ENCODE data around the gene TPCN1.

TPCN1 gene

DNA sequence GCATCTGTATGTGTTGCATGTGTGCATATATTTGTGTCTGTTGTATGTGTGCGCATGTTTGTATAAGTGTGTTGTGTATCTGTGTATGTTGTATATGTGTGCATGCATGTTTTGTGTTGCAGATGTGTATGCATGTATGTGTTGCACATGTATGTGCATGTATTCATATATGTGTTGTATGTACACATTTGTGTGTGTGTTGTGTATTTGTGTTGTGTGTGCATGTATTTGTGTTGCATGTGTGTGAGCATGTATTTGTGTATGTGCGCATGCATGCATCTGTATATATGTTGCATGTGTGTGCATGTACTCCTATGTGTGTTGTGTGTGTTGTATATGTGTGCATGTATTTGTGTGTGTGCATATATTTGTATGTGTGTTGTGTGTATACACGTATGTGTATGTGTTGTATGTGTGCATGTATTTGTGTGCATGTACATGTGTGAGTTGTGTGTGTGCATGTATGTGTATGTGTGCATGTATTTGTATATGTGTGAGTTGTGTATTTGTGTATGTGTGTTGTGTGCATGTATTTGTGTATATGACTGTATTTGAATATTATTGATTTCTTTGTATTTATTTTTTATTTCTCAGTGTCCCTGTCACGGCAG lies 96.9 kb downstream of the TPCN1 start:
- Histone ChIP-seq H3K27ac (ENCODE audit: low read depth in 2 of 2, low read length in 2 of 2) (no peak overlapping the region), H3K4me1 (ENCODE audit: control insufficient read depth in 2 of 2, insufficient read depth in 2 of 2, low read length in 2 of 2) (no peaks in the 10 kb centered on the region), H3K9ac (ENCODE audit: low read depth in 1 of 2, low read length in 2 of 2) (no peak overlapping the region), H3K4me3 (ENCODE audit: low read length in 2 of 2) (no peak overlapping the region), H3K27me3 (ENCODE audit: control insufficient read depth in 2 of 2, insufficient read depth in 2 of 2, low read length in 2 of 2) (no peaks in the 10 kb centered on the region), H3K9me3 (ENCODE audit: control insufficient read depth in 2 of 2, low read length in 2 of 2) (no peaks in the 10 kb centered on the region), H3K36me3 (ENCODE audit: control insufficient read depth in 2 of 2, insufficient read depth in 2 of 2, low read length in 2 of 2) (peaks cover 49 to 68% of the 10 kb centered on the region in 2 donors)

DNA sequence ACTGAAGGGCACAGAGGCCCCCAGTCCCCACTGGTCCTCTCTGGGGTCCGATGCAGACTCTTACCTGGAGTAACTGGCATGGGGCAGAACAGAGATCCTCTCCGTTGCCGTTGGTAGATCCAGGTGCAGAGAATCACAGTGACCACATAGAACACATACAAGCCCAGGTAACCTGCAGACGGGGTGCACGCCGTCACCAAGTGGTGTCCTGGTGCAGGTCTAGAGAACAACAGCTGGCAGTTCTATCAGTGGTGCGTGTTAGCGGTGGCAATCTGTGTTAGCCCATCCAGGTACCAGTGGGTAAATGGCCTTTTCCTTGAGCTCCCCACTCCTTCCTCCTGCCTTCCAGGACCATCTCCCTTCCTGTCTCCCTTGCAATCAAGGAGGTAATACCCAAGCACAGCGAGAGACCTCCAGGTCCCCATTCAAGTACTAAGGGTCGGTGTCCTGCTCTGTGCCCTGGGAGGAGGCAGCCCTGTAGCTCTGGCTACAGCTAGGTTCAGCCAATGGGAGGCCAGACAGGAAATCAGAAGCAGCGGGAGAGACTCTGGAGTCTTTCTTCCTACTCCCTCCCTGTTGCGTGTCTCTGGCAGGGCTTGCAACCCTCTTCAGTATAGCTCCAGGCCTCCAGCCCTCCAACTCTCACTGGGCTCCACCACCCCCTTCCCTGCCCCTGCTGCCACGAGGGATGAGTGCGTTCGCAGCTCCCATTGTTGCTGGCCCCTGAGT lies 97.8 kb downstream of the TPCN1 start:
- peaks cover 47 to 63% of the 10 kb centered on the region in 2 donors for H3K36me3 ChIP-seq (ENCODE audit: control insufficient read depth in 2 of 2, insufficient read depth in 2 of 2, low read length in 2 of 2)
- no peaks in the 10 kb centered on the region for H3K27me3 ChIP-seq (ENCODE audit: control insufficient read depth in 2 of 2, insufficient read depth in 2 of 2, low read length in 2 of 2)
- H3K4me3 ChIP-seq (ENCODE audit: low read length in 2 of 2), result no peak overlapping the region
- no peaks in the 10 kb centered on the region for H3K9me3 ChIP-seq (ENCODE audit: control insufficient read depth in 2 of 2, low read length in 2 of 2)
- no peak overlapping the region for H3K9ac ChIP-seq (ENCODE audit: low read depth in 1 of 2, low read length in 2 of 2)
- H3K27ac ChIP-seq (ENCODE audit: low read depth in 2 of 2, low read length in 2 of 2), result no peak overlapping the region
- H3K4me1 ChIP-seq (ENCODE audit: control insufficient read depth in 2 of 2, insufficient read depth in 2 of 2, low read length in 2 of 2), result no peaks in the 10 kb centered on the region

DNA sequence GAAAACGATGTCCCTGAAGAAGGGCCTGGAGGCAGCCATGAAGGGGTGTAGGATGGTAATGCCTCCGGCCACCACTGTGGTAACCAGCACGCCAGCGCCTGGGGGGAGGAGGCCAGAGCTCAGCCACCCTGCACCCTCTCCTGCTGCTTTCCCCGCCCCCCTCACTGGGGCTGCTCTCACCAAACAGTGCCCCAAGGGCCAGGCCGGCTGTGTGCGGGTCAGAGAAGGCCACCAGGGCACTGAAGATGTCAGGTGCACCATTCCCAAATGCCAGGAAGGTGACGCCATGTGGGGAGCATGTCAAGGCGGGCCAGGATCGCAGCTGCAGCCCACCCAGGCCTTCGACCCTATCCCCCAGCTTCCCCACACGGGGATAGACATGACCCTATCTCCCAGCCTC lies 99.1 kb downstream of the TPCN1 start:
- Histone ChIP-seq H3K27ac (ENCODE audit: low read depth in 2 of 2, low read length in 2 of 2) (no peak overlapping the region), H3K4me1 (ENCODE audit: control insufficient read depth in 2 of 2, insufficient read depth in 2 of 2, low read length in 2 of 2) (no peaks in the 10 kb centered on the region), H3K27me3 (ENCODE audit: control insufficient read depth in 2 of 2, insufficient read depth in 2 of 2, low read length in 2 of 2) (no peaks in the 10 kb centered on the region), H3K36me3 (ENCODE audit: control insufficient read depth in 2 of 2, insufficient read depth in 2 of 2, low read length in 2 of 2) (peaks cover 43 to 56% of the 10 kb centered on the region in 2 donors), H3K4me3 (ENCODE audit: low read length in 2 of 2) (no peak overlapping the region), H3K9me3 (ENCODE audit: control insufficient read depth in 2 of 2, low read length in 2 of 2) (no peaks in the 10 kb centered on the region), H3K9ac (ENCODE audit: low read depth in 1 of 2, low read length in 2 of 2) (no peak overlapping the region)

DNA sequence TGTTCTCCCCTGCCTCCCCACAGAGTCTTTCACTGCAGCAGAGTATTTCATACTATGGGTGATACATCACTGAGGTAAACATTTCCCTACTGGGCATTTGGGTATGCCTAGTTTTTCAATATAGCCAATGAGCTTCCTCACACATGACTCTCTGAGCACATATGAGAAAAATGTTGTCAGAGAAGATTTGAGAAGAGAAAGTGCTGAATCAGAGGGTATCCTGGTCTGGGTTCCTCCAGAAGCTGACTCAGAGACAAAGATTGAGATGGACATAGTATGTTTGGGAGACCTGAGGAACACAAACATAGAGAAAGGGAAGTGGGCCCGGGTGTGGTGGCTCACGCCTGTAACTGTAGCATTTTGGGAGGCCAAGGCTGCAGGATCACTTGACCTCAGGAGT lies 101.1 kb downstream of the TPCN1 start:
- Histone ChIP-seq H3K27me3 (ENCODE audit: control insufficient read depth in 2 of 2, insufficient read depth in 2 of 2, low read length in 2 of 2) (no peaks in the 10 kb centered on the region), H3K4me1 (ENCODE audit: control insufficient read depth in 2 of 2, insufficient read depth in 2 of 2, low read length in 2 of 2) (peaks cover 0 to 2% of the 10 kb centered on the region in 2 donors), H3K9ac (ENCODE audit: low read depth in 1 of 2, low read length in 2 of 2) (no peak overlapping the region), H3K36me3 (ENCODE audit: control insufficient read depth in 2 of 2, insufficient read depth in 2 of 2, low read length in 2 of 2) (peaks cover 28 to 45% of the 10 kb centered on the region in 2 donors), H3K9me3 (ENCODE audit: control insufficient read depth in 2 of 2, low read length in 2 of 2) (no peaks in the 10 kb centered on the region), H3K27ac (ENCODE audit: low read depth in 2 of 2, low read length in 2 of 2) (no peak overlapping the region), H3K4me3 (ENCODE audit: low read length in 2 of 2) (no peak overlapping the region)

DNA sequence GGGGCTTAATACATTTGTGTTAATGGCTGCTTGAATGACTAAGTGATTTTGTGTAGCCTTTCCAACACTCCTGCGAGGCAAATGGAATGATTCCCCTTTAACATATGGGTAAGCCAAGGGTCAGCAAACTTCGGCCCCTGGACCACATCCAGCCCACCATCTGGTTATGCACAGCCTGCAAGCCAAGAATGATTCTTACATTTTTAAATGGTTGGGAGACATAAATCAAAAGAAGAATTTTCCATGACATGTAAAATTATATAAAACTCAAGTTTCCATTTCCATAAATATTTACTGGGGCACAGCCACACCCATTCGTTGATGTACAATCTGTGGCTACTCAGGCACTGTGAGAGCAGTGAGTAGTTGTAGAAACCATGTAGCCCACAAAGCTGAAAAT lies 104.7 kb downstream of the TPCN1 start:
- Histone ChIP-seq H3K4me1 (ENCODE audit: control insufficient read depth in 2 of 2, insufficient read depth in 2 of 2, low read length in 2 of 2) (peaks cover 0 to 2% of the 10 kb centered on the region in 2 donors), H3K27me3 (ENCODE audit: control insufficient read depth in 2 of 2, insufficient read depth in 2 of 2, low read length in 2 of 2) (no peaks in the 10 kb centered on the region), H3K36me3 (ENCODE audit: control insufficient read depth in 2 of 2, insufficient read depth in 2 of 2, low read length in 2 of 2) (peaks cover 21 to 28% of the 10 kb centered on the region in 2 donors), H3K27ac (ENCODE audit: low read depth in 2 of 2, low read length in 2 of 2) (no peak overlapping the region), H3K9ac (ENCODE audit: low read depth in 1 of 2, low read length in 2 of 2) (no peak overlapping the region), H3K9me3 (ENCODE audit: control insufficient read depth in 2 of 2, low read length in 2 of 2) (no peaks in the 10 kb centered on the region), H3K4me3 (ENCODE audit: low read length in 2 of 2) (no peak overlapping the region)

DNA sequence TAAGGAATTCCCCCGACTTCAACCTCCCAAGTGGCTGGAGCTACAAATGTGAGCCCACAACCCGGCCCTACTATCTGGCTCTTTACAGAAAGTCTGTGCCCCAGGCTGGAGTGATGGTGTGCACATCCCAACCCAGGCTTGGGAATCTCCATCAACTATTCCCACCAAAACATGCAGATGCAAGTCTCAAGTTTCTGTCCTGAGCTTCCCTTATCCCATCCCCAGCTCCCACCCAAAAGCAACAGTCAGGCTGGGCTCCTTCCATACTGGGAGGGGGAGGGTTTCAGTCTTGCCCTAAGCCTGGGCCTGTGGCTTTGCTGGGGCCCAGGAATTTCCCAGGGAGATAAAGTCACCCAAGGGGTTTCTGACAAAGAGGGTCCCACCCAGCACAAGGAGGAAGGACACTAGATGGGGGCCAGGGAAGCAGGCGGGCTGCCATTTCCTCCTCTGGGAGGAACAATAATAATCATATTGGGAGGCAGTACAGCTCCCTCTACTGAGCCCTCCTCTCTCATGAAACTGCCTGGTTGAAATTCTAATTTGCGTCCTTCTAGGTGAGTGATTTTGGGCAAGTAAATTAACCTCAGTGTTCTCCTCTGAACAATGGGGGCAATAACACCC lies 105.6 kb downstream of the TPCN1 start:
- Histone ChIP-seq H3K9ac (ENCODE audit: low read depth in 1 of 2, low read length in 2 of 2) (no peak overlapping the region), H3K4me3 (ENCODE audit: low read length in 2 of 2) (no peak overlapping the region), H3K9me3 (ENCODE audit: control insufficient read depth in 2 of 2, low read length in 2 of 2) (no peaks in the 10 kb centered on the region), H3K36me3 (ENCODE audit: control insufficient read depth in 2 of 2, insufficient read depth in 2 of 2, low read length in 2 of 2) (peaks cover 19 to 26% of the 10 kb centered on the region in 2 donors), H3K27me3 (ENCODE audit: control insufficient read depth in 2 of 2, insufficient read depth in 2 of 2, low read length in 2 of 2) (no peaks in the 10 kb centered on the region), H3K4me1 (ENCODE audit: control insufficient read depth in 2 of 2, insufficient read depth in 2 of 2, low read length in 2 of 2) (peaks cover 0 to 2% of the 10 kb centered on the region in 2 donors), H3K27ac (ENCODE audit: low read depth in 2 of 2, low read length in 2 of 2) (peak overlapping the region in 1 of 2 donors; percentile 9)

DNA sequence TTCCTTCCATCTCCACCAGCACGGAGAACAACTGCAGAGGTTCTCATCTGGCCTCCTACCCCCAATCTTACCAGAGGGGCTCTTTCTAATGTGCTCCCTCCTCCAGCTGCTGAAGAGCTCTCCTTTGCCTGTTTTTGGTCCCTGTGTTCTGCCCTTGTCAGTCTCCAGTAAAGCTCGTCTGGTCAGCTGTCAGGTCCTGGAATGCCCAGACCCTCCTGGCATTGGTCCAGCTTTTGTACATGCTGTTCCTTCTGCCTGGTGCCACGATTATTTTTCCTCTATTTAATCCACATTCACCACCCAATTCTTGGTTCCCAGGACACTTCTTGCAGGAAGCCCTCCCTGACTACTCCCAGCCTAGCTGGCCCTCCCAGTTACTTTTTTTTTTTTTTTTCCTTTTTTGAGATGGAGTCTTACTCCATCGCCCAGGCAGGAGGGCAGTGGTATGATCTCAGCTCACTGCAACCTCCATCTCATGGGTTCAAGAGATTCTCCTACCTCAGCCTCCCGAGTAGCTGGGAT lies 107.2 kb downstream of the TPCN1 start:
- no peaks in the 10 kb centered on the region for H3K27me3 ChIP-seq (ENCODE audit: control insufficient read depth in 2 of 2, insufficient read depth in 2 of 2, low read length in 2 of 2)
- no peak overlapping the region for H3K27ac ChIP-seq (ENCODE audit: low read depth in 2 of 2, low read length in 2 of 2)
- no peak overlapping the region for H3K9ac ChIP-seq (ENCODE audit: low read depth in 1 of 2, low read length in 2 of 2)
- H3K4me1 ChIP-seq (ENCODE audit: control insufficient read depth in 2 of 2, insufficient read depth in 2 of 2, low read length in 2 of 2), result peaks cover 0 to 9% of the 10 kb centered on the region in 2 donors
- H3K9me3 ChIP-seq (ENCODE audit: control insufficient read depth in 2 of 2, low read length in 2 of 2), result no peaks in the 10 kb centered on the region
- no peak overlapping the region for H3K4me3 ChIP-seq (ENCODE audit: low read length in 2 of 2)
- H3K36me3 ChIP-seq (ENCODE audit: control insufficient read depth in 2 of 2, insufficient read depth in 2 of 2, low read length in 2 of 2), result peaks cover 21 to 22% of the 10 kb centered on the region in 2 donors

DNA sequence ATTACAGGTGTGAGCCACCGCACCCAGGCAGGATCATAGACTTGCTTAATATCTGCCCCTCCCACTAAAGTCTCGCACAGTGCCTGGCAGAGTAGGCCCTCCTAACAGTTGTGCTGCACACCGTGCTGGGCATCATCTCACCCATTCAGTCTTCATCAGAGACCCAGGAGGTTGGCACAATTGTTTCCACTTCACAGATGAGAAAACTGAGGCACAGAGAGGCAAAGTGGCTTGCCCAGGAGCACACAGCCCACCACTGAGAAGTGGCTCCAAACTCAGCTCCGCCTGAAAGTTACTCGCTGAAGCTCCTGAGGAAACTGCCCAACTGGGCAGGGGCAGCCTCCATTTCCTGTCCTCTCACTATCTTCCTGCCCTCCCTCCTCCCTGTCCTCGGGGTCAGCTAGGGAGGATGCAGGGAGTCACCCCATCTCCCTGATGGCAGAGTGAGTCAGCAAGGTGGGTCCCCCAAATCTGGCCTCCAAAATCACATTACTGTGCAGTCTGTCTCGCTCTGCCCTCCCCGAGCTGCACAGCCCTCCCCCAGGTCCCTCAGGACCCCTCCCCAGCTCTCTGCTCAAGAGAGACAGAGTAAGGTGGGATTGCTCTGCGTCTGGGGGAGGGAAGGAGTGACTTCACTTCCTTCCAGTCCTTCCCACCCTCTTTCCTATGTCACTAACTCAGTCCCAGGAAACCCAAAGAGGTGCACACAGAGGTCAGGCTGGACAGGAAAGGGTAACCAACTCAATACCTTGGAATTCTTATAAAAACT lies 107.9 kb downstream of the TPCN1 start:
- H3K4me1 ChIP-seq (ENCODE audit: control insufficient read depth in 2 of 2, insufficient read depth in 2 of 2, low read length in 2 of 2), result peaks cover 2 to 14% of the 10 kb centered on the region in 2 donors
- no peak overlapping the region for H3K4me3 ChIP-seq (ENCODE audit: low read length in 2 of 2)
- no peak overlapping the region for H3K9ac ChIP-seq (ENCODE audit: low read depth in 1 of 2, low read length in 2 of 2)
- H3K9me3 ChIP-seq (ENCODE audit: control insufficient read depth in 2 of 2, low read length in 2 of 2), result no peaks in the 10 kb centered on the region
- peaks cover 21 to 22% of the 10 kb centered on the region in 2 donors for H3K36me3 ChIP-seq (ENCODE audit: control insufficient read depth in 2 of 2, insufficient read depth in 2 of 2, low read length in 2 of 2)
- H3K27ac ChIP-seq (ENCODE audit: low read depth in 2 of 2, low read length in 2 of 2), result no peak overlapping the region
- no peaks in the 10 kb centered on the region for H3K27me3 ChIP-seq (ENCODE audit: control insufficient read depth in 2 of 2, insufficient read depth in 2 of 2, low read length in 2 of 2)

DNA sequence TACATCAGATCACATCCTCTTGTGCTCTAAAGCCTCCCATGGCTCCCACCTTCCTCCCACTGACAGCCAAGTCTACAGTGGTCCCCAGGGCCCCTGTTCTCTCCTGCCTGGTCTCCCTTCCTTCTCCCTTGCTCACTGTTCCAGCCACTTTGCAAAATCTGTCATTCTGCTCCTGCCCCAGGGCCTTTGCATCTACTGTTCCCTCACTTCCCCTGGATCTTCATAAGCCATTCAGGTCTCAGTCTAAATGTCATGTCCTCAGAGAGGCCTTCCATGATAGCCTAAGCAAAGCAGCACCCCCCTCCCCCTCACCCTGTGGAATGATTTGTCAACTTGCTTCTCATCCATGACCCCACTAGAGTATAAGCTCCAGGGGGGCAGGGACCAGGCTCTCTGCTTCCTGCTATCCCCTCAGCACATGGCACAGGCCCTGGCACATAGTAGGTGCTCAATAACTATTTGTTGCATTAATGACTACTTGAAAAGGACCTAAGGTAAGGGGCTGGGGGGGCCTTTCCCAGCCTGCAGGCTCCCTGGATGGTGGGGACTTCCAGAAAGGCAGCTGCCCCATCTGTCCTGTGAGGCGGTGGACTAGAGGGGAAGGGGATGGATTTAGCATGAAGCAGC lies 108.6 kb downstream of the TPCN1 start:
- Histone ChIP-seq H3K9ac (ENCODE audit: low read depth in 1 of 2, low read length in 2 of 2) (no peak overlapping the region), H3K27me3 (ENCODE audit: control insufficient read depth in 2 of 2, insufficient read depth in 2 of 2, low read length in 2 of 2) (no peaks in the 10 kb centered on the region), H3K4me1 (ENCODE audit: control insufficient read depth in 2 of 2, insufficient read depth in 2 of 2, low read length in 2 of 2) (peaks cover 5 to 16% of the 10 kb centered on the region in 2 donors), H3K27ac (ENCODE audit: low read depth in 2 of 2, low read length in 2 of 2) (no peak overlapping the region), H3K9me3 (ENCODE audit: control insufficient read depth in 2 of 2, low read length in 2 of 2) (no peaks in the 10 kb centered on the region), H3K36me3 (ENCODE audit: control insufficient read depth in 2 of 2, insufficient read depth in 2 of 2, low read length in 2 of 2) (peaks cover 21 to 22% of the 10 kb centered on the region in 2 donors), H3K4me3 (ENCODE audit: low read length in 2 of 2) (no peak overlapping the region)

Data from mucosa of rectum (tissue), 2 donors.